AG04449 (cell line): ENCODE results near the gene CAPN7.

Experiments
- CTCF ChIA-PET: fragments of 350-600 bp; formaldehyde crosslinking; extraction: SDS; loops from one replicate; lab custom pipeline; 2021; ENCODE audit warnings: antibody characterized with exemption; lab: Yijun Ruan, JAX
- POLR2A ChIA-PET: fragments of 400-600, 350-600 bp; formaldehyde crosslinking; extraction: SDS; loops from one replicate; lab custom pipeline; 2020; ENCODE audit warnings: antibody characterized with exemption, inconsistent platforms; lab: Yijun Ruan, JAX
- DNase-seq: peaks from one replicate; pipeline ENCODE4 v3.0.0-alpha.2; 2010; ENCODE audit warnings: low read depth, low spot score
- H3K4me3 ChIP-seq: 2 replicates; pipeline ENCODE4 v1.5.1; 2011; ENCODE audit warnings: low read depth, mild to moderate bottlenecking, control low read depth, low read length
- TF ChIP-seq, protein P1 (sequence below): IDR thresholded peaks from one replicate; pipeline ENCODE4 v1.5.1; 2011; ENCODE audit warnings: mild to moderate bottlenecking, moderate library complexity, low read length, control low read depth, inconsistent platforms; ENCODE audit not compliant: insufficient read depth; ENCODE audit errors: missing control alignments

Gene CAPN7

GRCh38 chr3:15294929-15295328 lies 88.9 kb downstream of the CAPN7 start:
- TF ChIP-seq, protein P1, sequence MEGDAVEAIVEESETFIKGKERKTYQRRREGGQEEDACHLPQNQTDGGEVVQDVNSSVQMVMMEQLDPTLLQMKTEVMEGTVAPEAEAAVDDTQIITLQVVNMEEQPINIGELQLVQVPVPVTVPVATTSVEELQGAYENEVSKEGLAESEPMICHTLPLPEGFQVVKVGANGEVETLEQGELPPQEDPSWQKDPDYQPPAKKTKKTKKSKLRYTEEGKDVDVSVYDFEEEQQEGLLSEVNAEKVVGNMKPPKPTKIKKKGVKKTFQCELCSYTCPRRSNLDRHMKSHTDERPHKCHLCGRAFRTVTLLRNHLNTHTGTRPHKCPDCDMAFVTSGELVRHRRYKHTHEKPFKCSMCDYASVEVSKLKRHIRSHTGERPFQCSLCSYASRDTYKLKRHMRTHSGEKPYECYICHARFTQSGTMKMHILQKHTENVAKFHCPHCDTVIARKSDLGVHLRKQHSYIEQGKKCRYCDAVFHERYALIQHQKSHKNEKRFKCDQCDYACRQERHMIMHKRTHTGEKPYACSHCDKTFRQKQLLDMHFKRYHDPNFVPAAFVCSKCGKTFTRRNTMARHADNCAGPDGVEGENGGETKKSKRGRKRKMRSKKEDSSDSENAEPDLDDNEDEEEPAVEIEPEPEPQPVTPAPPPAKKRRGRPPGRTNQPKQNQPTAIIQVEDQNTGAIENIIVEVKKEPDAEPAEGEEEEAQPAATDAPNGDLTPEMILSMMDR = no peak
- CTCF ChIA-PET = interaction anchor here (1.2 to 1.7 kb wide), 4 partner anchors 8 to 38 kb away, joined by 4 to 8 read pairs (median 4); partner anchors contain the start of gene SH3BP5
- POLR2A ChIA-PET = no interaction called here
- no peak for DNase-seq
- H3K4me3 ChIP-seq = no peak overlapping the region

DNA sequence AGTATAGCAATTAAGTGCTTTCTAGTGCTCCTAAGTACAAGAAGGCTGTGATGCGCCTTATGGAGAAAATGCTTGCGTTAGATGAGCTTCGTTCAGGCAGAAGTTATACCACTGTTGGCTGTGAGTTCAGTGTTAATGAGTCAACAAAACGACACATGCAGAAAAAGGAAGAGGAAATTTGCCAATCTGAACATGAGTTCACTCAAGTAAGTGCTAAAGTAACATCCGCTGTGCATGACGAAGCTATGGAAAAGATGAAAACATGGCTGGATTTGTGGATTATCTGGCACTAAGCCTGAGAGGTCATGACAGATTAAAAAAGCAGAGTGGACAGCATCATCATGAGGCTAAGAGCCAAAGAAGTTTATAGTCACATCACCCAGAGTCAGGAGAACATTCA lies 89.5 kb downstream of the CAPN7 start:
- H3K4me3 ChIP-seq = no peak overlapping the region
- POLR2A ChIA-PET = no interaction called here
- CTCF ChIA-PET = interaction anchor here (1.1 to 2.9 kb wide), 6 partner anchors 9 to 38 kb away, joined by 3 to 8 read pairs (median 4); partner anchors contain the start of gene SH3BP5
- TF ChIP-seq, protein P1 = no peak
- DNase-seq = no peak

DNA sequence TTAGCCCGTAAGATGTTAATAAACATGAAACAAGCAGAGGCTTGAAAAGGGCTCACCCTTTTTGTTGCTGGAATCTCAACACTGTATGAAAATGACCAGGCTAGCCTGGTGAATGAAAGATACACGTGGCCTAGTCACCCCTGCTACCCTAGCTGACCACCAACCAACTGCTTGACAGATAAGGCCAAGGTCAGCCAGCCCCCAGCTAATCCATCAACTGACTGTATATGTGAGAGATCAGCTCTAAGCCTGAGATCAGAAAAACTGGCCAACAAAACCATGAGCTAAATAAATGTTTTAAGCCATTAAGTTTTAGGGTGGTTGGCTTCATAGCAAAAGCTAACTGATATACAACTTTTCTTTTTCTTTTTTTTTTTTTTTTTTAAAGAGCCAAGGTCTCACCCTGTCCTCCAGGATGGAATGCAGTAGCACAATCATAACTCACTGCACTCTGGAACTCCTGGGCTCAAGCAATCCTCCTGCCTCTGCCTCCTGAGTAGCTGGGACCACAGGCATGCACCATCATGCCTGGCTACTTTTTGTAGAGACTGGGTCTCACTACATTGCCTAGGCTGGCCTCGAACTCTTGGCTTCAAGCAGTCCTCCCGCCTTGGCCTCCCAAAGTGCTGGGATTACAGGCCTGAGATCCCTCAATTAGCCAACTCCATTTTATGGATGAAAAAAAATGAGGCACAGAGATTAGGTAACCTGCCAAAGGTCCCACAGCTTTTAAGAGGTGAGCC lies 91.7 kb downstream of the CAPN7 start:
- no peak for DNase-seq
- TF ChIP-seq, protein P1 = no peak
- CTCF ChIA-PET = interaction anchor here (1.1 to 2.9 kb wide), 3 partner anchors 9 to 60 kb away, joined by 3 to 8 read pairs (median 6); no protein-coding TSS in a partner anchor
- no peak overlapping the region for H3K4me3 ChIP-seq
- POLR2A ChIA-PET = interaction anchor here (0.9 kb wide), 1 partner anchor 28 kb away, joined by 3 read pairs; no protein-coding TSS in a partner anchor

DNA sequence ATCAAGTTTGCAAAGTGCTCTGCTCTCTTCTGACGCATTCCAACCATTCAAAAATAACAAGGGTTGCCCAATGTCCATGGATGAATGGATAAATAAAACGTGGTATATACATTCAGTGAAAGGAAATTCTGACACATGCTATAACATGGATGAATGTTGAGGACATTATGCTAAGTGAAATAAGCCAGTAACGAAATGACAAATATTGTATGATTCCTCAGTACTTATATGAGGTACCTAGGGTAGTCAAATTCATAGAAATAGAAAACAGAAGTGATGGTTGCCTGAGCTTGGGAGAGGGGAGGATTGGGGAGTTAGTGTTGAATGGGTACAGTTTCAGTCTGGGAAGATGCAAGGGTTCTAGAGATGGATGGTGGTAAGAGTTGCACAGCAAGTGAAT lies 92.5 kb downstream of the CAPN7 start:
- TF ChIP-seq, protein P1 = no peak
- CTCF ChIA-PET = interaction anchor here (1.1 to 1.4 kb wide), 2 partner anchors 34 to 59 kb away, joined by 3 read pairs; partner anchors contain the start of gene SH3BP5
- no peak overlapping the region for H3K4me3 ChIP-seq
- POLR2A ChIA-PET = no interaction called here
- no peak for DNase-seq

GRCh38 chr3:15299036-15299435 lies 93.0 kb downstream of the CAPN7 start:
- TF ChIP-seq, protein P1 = no peak
- ChIA-PET POLR2A (no interaction called here), CTCF (interaction anchor here (0.6 to 1.4 kb wide), 3 partner anchors 13 to 34 kb away, joined by 3 read pairs; partner anchors contain the start of gene SH3BP5)
- DNase-seq = no peak
- no peak overlapping the region for H3K4me3 ChIP-seq
